K562 (cell line): ENCODE results near the gene UBXN11. TPM values are rescaled to one million over a fixed set of nuclear protein-coding genes. Genes with fewer than 3 reads are reported as not detected.
A peak's percentile ranks its signal among the peaks of the same experiment; 100 is the strongest.

Experiments used
- ARHGAP35 ChIP-seq: fragments of 450-650 bp; IDR thresholded peaks from 2 replicates; pipeline ENCODE4 v1.6.1; 2018; ENCODE audit not compliant: partially characterized antibody
- CHCHD3 ChIP-seq: fragments of 250-450 bp; sonication (Bioruptor Pico); IDR thresholded peaks from 2 replicates; pipeline ENCODE4 v2.1.2; 2022; ENCODE audit warnings: mild to moderate bottlenecking
- DDX20 ChIP-seq: fragments of 450-650 bp; IDR thresholded peaks from 2 replicates; pipeline ENCODE4 v1.6.1; 2016; ENCODE audit warnings: missing genetic modification characterization, low read depth, mild to moderate bottlenecking, missing compliant biosample characterization, moderate library complexity
- DPF2 ChIP-seq: fragments of 450-650 bp; IDR thresholded peaks from 2 replicates; pipeline ENCODE4 v1.6.1; 2016
- ETV1 ChIP-seq: fragments of 450-650 bp; conservative IDR thresholded peaks from 2 replicates; pipeline ENCODE4 v1.6.1; 2016; ENCODE audit warnings: missing genetic modification characterization, control low read depth, low read depth, missing compliant biosample characterization
- FOXK1 ChIP-seq: sonication (generic); formaldehyde crosslinking; IDR thresholded peaks from 2 replicates; pipeline ENCODE4 v1.8.0; 2022; ENCODE audit warnings: missing genetic modification reagents, mild to moderate bottlenecking, borderline replicate concordance
- HCFC1 ChIP-seq: IDR thresholded peaks from 2 replicates; pipeline ENCODE4 v1.6.1; 2012; ENCODE audit warnings: low read depth, low read length, improper control_type of control experiment
- HDAC3 ChIP-seq: fragments of 450-650 bp; IDR thresholded peaks from 2 replicates; pipeline ENCODE4 v1.6.1; 2018; ENCODE audit warnings: borderline replicate concordance, mild to moderate bottlenecking, moderate library complexity; ENCODE audit not compliant: partially characterized antibody
- HDAC8 ChIP-seq: fragments of 450-650 bp; IDR thresholded peaks from 2 replicates; pipeline ENCODE4 v1.6.1; 2016; ENCODE audit warnings: mild to moderate bottlenecking, missing genetic modification characterization, moderate library complexity, missing compliant biosample characterization
- LCOR ChIP-seq: sonication (generic); formaldehyde crosslinking; IDR thresholded peaks from 2 replicates; pipeline ENCODE4 v1.8.0; 2022; ENCODE audit warnings: mild to moderate bottlenecking, missing genetic modification reagents
- MECOM ChIP-seq: fragments of 250-450 bp; sonication (Bioruptor Pico); IDR thresholded peaks from 2 replicates; pipeline ENCODE4 v1.8.0; 2022; ENCODE audit warnings: inconsistent platforms
- PHB ChIP-seq: fragments of 250-450 bp; sonication (Bioruptor Pico); IDR thresholded peaks from 2 replicates; pipeline ENCODE4 v1.5.0; 2021
- PHTF2 ChIP-seq: fragments of 250-450 bp; sonication (Bioruptor Pico); IDR thresholded peaks from 2 replicates; pipeline ENCODE4 v1.5.0; 2021; ENCODE audit warnings: mild to moderate bottlenecking
- SMAD2 ChIP-seq: fragments of 150-350 bp; IDR thresholded peaks from 2 replicates; pipeline ENCODE4 v1.6.1; 2014; ENCODE audit warnings: low read depth, mild to moderate bottlenecking, low read length
- SRSF9 ChIP-seq: fragments of 200-400 bp; formaldehyde crosslinking; IDR thresholded peaks from 2 replicates; pipeline ENCODE4 v1.6.1; 2017; ENCODE audit warnings: low read depth, low read length, borderline replicate concordance
- U2AF1 ChIP-seq: fragments of 200-400 bp; formaldehyde crosslinking; optimal IDR thresholded peaks from 2 replicates; pipeline ENCODE3; 2017; ENCODE audit warnings: mild to moderate bottlenecking, low read depth, low read length, moderate library complexity
- ZNF41 ChIP-seq: fragments of 250-450 bp; sonication (Bioruptor Pico); conservative IDR thresholded peaks from 2 replicates; pipeline ENCODE4 v1.4.0; 2020; ENCODE audit warnings: mild to moderate bottlenecking
- ZNF584 ChIP-seq: fragments of 200-800 bp; sonication (Bioruptor generic); IDR thresholded peaks from 2 replicates; pipeline ENCODE4 v1.6.1; 2016; ENCODE audit warnings: low read depth, mild to moderate bottlenecking, missing genetic modification characterization, missing compliant biosample characterization
- polyA plus RNA-seq, 8 experiments: library from polyadenylated mRNA; depleted of rRNA in 4 of 8; stranded (reverse) in 5 of 8; unstranded in 3 of 8; fragments of >200 nt; fragmentation: Nextera tagmentation in 2 of 8; fragmentation: Illumina TruSeq in 1 of 8; extraction: Ambion mirVana in 2 of 8; extraction: Trizol in 1 of 8; gene quantifications; 2 replicates each; pipeline versions ENCODE4 v1.2.1 to v1.2.3, GENCODE V29; 2011 to 2014; ENCODE audit warnings: inconsistent platforms in 1 of 8, missing spikeins in 1 of 8
- total RNA-seq, 7 experiments: library from RNA; depleted of rRNA in 6 of 7; stranded (reverse); fragments of >200 nt in 6 of 7; fragmentation: Illumina TruSeq in 2 of 7; extraction: Trizol in 2 of 7; gene quantifications; 2 replicates each; pipeline versions ENCODE4 v1.2.1 to v1.2.3, GENCODE V29; 2011 to 2021; ENCODE audit warnings: low replicate concordance in 1 of 7
- TF ChIP-seq, protein P1 (sequence below): fragments of 250-450 bp; sonication (Bioruptor Pico); IDR thresholded peaks from 2 replicates; pipeline ENCODE4 v1.8.0; 2022; ENCODE audit warnings: inconsistent platforms, mild to moderate bottlenecking, moderate library complexity, borderline replicate concordance
- TF ChIP-seq, protein P2 (sequence below): sonication (generic); formaldehyde crosslinking; IDR thresholded peaks from 2 replicates; pipeline ENCODE4 v1.8.1; 2023; ENCODE audit warnings: mild to moderate bottlenecking, missing genetic modification reagents
- TF ChIP-seq, protein P3 (sequence below): fragments of 450-650 bp; formaldehyde crosslinking; IDR thresholded peaks from 2 replicates; pipeline ENCODE4 v1.4.0; 2020; ENCODE audit warnings: mild to moderate bottlenecking, mixed read lengths
- TF ChIP-seq, protein P4 (sequence below): IDR thresholded peaks from 3 replicates; pipeline ENCODE4 v1.6.1; 2011; ENCODE audit warnings: borderline replicate concordance, mild to moderate bottlenecking, moderate library complexity; ENCODE audit not compliant: insufficient read length; ENCODE audit errors: extremely low read depth

Gene UBXN11
- total and polyA plus RNA-seq, 9 of the 15 experiments (the other 6 are each of a cell fraction or from before 2014, with no cell fraction given): 0.48 to 34.3 (median 11.3) TPM

DNA sequence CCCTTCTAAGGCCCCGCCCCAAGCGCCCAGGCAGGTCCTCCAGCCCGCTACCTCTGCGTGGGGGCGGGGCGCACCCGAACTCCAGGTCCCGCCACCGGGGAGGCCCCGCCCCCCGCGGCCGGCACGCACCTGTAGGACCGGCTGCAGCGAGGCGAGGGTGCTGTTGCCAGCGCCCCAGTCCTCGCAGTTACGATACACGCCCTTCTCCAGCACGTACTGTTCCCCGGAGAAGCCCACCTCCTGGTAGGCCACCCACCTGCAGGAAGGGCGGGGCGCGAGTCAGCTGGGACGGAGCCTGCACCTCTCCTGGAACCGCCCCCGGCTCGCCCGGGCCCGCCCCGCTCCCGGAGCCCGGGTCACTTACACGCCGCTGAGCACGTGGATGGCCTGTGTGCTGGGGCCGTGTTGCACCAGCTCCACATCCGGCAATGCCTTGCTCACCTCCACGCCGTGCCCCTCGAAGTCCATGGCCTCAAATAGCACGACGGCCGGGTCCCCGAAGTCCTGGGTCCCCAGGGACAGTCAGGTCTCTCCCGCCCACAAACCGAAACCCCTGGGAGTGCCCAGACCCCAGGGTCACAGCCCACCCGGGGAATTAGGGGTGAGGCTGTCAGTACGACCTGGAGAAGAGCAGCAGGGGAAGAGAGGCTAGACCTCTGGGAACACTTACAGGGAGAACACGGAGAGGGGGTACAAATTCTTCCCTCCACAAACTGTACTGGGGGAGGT lies 30.2 kb upstream of the UBXN11 start (continued):
- peak; percentile 99 for TF ChIP-seq HDAC8 (tag)
- TF ChIP-seq DDX20 (tag): peak; percentile 84
- TF ChIP-seq SRSF9: no peak
- no peak for TF ChIP-seq SMAD2
- TF ChIP-seq, protein P1, sequence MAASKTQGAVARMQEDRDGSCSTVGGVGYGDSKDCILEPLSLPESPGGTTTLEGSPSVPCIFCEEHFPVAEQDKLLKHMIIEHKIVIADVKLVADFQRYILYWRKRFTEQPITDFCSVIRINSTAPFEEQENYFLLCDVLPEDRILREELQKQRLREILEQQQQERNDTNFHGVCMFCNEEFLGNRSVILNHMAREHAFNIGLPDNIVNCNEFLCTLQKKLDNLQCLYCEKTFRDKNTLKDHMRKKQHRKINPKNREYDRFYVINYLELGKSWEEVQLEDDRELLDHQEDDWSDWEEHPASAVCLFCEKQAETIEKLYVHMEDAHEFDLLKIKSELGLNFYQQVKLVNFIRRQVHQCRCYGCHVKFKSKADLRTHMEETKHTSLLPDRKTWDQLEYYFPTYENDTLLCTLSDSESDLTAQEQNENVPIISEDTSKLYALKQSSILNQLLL: no peak
- peak; percentile 99 for TF ChIP-seq FOXK1
- no peak for TF ChIP-seq ARHGAP35
- TF ChIP-seq, protein P2, sequence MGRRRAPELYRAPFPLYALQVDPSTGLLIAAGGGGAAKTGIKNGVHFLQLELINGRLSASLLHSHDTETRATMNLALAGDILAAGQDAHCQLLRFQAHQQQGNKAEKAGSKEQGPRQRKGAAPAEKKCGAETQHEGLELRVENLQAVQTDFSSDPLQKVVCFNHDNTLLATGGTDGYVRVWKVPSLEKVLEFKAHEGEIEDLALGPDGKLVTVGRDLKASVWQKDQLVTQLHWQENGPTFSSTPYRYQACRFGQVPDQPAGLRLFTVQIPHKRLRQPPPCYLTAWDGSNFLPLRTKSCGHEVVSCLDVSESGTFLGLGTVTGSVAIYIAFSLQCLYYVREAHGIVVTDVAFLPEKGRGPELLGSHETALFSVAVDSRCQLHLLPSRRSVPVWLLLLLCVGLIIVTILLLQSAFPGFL (CRISPR knock-in tag): 0 out of 2 replicates have a peak, but pooled peaks have one; percentile 8
- TF ChIP-seq MECOM (CRISPR knock-in tag): peak; percentile 95
- TF ChIP-seq ETV1 (tag): peak; percentile 99
- peak; percentile 31; the same call in 1 of the 2 replicates for TF ChIP-seq HCFC1
- no peak for TF ChIP-seq CHCHD3 (CRISPR knock-in tag)
- no peak for TF ChIP-seq U2AF1
- TF ChIP-seq HDAC3: no peak
- peak; percentile 47; the same call in 1 of the 2 replicates for TF ChIP-seq DPF2
- peak; percentile 99 for TF ChIP-seq ZNF584 (CRISPR knock-in tag)
- TF ChIP-seq, protein P3, sequence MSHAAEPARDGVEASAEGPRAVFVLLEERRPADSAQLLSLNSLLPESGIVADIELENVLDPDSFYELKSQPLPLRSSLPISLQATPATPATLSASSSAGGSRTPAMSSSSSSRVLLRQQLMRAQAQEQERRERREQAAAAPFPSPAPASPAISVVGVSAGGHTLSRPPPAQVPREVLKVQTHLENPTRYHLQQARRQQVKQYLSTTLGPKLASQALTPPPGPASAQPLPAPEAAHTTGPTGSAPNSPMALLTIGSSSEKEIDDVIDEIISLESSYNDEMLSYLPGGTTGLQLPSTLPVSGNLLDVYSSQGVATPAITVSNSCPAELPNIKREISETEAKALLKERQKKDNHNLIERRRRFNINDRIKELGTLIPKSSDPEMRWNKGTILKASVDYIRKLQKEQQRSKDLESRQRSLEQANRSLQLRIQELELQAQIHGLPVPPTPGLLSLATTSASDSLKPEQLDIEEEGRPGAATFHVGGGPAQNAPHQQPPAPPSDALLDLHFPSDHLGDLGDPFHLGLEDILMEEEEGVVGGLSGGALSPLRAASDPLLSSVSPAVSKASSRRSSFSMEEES: peak; percentile 26; the same call in 1 of the 2 replicates
- TF ChIP-seq ZNF41 (CRISPR knock-in tag): peak; percentile 91
- TF ChIP-seq PHTF2 (CRISPR knock-in tag): no peak
- TF ChIP-seq PHB (CRISPR knock-in tag): no peak
- TF ChIP-seq, protein P4, sequence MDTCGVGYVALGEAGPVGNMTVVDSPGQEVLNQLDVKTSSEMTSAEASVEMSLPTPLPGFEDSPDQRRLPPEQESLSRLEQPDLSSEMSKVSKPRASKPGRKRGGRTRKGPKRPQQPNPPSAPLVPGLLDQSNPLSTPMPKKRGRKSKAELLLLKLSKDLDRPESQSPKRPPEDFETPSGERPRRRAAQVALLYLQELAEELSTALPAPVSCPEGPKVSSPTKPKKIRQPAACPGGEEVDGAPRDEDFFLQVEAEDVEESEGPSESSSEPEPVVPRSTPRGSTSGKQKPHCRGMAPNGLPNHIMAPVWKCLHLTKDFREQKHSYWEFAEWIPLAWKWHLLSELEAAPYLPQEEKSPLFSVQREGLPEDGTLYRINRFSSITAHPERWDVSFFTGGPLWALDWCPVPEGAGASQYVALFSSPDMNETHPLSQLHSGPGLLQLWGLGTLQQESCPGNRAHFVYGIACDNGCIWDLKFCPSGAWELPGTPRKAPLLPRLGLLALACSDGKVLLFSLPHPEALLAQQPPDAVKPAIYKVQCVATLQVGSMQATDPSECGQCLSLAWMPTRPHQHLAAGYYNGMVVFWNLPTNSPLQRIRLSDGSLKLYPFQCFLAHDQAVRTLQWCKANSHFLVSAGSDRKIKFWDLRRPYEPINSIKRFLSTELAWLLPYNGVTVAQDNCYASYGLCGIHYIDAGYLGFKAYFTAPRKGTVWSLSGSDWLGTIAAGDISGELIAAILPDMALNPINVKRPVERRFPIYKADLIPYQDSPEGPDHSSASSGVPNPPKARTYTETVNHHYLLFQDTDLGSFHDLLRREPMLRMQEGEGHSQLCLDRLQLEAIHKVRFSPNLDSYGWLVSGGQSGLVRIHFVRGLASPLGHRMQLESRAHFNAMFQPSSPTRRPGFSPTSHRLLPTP: no peak
- peak; percentile 100 for TF ChIP-seq LCOR (CRISPR knock-in tag)
